GM19043 (cell line): ENCODE results near the gene MIEF1.
"Not testable (repeated sequence)": the region's sequence is repeated elsewhere in the genome, so short reads cannot be mapped to it uniquely, and the experiment has no call there.

Experiments
- ATAC-seq: cut with Tn5 transposase; IDR thresholded peaks from one replicate; pipeline ENCODE4 v1.9.1; 2021; ENCODE audit warnings: low read depth; ENCODE audit not compliant: unreplicated experiment

Gene MIEF1

DNA sequence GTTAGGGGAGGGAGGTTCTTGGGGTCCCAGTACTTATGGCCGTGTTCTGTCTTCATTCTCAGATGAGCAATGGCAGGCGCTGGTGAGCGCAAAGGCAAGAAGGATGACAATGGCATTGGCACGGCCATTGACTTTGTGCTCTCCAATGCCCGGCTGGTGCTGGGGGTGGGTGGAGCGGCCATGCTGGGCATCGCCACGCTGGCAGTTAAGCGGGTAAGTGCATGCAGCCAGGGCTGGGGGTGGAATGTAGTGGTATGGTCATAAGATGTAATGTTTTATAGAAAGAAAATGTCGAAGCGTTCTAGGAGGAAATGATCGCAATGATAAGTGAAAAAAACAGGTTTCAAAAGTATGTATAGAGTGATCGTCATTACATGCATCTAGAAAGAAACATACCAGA, 9.1 kb downstream of the MIEF1 start:
- ATAC-seq: no peak

DNA sequence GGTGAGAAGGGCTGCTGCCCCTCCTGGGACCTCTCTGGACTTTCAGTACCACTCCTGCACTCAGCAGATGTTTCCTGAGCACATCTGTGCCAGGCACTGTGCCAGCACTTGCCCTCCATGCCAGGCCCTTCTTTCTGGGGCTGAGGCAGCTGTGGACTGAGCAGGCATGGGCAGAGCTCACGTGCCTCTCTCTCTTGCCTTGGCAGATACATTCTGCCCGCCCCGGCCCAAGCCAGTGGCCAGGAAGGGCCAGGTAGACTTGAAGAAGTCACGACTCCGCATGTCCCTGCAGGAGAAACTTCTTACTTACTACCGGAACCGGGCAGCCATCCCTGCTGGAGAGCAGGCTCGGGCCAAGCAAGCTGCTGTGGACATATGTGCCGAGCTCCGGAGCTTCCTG, 9.9 kb downstream of the MIEF1 start:
- no peak for ATAC-seq

DNA sequence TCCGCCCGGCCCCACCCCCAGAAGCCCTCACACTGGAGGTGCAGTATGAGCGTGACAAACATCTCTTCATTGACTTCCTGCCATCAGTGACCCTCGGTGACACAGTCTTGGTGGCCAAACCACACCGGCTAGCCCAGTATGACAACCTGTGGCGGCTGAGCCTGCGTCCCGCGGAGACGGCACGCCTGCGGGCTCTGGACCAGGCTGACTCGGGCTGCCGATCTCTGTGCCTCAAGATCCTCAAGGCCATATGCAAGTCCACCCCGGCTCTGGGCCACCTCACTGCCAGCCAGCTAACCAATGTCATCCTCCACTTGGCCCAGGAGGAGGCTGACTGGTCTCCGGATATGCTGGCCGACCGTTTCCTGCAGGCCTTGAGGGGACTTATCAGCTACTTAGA, 11.7 kb downstream of the MIEF1 start:
- no peak for ATAC-seq

DNA sequence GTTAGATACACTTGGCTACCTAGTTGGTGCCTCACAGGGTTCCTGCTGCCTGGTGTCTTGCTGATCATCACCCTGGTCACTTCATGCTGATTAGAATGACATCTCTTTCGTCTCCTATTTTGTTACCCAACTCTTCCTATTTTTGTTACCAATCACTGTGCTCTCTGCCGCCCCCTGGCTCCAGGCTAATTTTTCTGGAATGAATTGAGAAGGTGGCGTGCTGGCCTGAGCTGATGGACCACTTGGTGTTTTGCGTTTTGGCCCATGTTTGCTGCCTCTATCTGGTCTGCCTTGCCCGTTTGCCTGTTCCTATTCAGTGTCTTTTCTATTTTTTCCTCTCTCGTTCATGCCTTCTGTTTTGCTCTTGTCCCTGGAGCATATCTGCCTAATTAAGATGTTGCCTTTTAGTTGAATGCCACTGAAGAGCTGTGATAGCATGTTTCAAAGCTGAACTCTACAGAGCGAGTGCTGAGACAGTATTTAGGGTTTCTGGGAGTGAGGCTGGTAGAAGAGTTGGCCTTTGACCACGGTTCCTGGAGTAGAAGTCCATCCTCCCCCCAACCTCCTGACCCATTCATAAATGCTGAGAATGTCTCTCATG, 12.4 kb downstream of the MIEF1 start:
- no peak for ATAC-seq

DNA sequence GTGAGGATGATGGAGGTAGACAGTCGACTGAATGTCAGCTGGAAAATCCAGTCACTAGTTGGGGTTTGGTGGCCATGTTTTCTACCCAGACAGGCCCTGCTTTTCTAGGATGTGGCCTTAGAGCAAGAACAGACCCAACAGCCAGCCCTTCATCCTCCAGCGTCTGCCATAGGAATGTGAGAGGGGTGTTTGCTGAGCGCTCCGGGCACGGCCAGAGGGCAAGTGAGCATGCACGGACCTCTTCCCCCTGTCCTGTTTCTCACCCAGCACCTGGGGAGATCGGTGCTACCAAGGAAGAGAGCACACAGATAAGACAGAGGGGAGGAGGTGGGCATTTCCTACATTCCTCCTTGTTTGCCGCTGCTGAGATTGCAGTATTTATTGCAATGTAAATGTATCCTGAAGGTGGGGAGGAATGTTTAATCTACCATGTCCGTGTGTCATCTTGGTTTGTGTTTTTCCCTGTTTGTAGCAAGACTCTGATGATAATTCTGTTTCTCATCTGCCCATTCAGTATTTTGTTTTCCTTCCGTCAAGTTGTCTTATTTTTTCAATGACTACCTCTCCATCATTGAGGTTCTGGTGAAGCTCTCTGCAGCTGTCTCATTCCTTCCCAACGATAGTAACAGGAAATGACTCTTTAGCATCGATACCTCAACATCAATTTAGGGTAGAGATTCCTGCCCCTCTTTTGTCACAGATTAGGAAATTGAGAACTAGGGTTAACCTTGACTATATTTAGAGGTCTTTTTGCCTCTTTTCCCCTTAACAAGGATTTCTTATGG, 13.4 kb downstream of the MIEF1 start:
- no peak for ATAC-seq

DNA sequence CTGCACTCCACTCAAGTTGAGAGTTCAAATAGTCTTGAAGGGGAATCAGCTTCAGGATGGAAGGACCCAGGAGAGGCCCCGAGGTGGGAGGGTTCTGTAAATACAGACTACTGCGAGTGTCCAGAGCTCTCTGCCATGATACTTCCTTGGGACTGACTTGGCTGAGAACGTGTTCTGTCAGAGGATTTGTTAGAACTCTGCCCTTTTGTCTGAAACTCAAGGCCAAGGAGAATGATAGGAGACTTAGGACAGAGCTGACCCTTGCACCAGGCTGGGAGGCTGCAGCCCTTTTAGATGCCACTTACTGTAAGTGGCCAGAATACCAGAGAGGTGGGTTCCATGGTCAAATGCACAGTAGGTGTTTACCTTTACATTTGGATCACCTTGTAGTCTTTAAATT, 15.4 kb downstream of the MIEF1 start:
- no peak for ATAC-seq

DNA sequence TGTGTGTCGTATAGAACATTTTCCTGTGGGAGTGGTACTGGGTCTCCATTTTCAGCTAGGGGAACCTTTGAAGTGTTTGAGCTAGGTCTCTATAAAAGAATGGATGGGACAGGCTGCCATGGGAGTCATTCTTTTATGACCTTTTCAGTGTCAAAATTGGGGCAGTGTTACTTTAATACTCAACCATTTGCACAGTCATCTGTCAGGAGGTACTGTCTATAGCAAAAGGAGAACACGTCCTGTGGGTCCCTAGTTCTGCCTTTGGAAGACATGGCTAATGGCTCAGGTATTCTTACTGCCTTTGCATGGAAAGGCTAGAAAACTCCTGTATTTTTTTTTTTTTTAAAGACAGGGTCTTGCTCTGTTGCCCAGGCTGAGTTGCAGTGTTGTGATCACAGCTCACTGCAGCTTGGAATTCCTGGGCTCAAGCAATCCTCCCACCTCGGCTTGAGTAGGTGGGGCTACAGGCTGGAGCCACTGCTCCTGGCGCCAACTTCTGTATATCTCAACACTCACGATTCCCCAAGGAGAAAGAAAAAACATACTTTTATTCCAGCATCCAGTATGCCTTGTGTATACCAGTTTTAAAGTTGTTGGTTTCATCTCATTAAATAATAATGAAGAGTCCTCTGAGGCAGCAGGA, 16.2 kb downstream of the MIEF1 start:
- no peak for ATAC-seq

DNA sequence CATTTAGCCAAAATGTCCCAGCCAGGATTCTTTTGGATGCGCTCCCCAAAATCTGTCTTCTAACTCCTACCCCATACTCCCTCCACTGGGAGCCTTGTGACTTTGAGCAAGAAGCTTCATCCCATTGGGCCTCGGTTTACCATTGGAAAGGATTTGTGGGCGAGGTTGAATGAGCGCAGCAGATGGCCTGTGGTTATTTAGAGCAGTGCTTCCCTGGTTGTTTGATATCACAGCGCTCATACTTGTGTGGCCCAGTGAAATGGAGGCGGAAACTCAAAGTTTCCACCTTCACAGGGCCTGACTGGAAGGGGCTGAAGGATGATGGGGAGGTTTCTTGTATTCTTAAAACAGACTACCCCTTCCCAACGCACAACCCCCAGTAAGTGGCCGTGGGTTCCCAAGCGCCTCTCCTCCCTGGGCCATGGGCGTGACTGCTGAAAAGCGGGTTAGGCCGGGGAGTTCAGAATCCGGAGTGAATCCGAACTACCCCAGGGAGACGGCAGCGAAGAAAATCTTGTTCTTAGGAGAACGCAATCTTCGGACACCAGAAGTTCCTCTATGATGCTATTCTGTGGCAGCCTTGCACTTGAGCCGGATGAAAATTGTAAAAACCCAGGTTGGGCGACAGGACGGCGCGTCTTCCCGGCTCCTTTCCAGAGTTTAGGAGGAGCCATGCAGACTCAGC, 17.0 kb downstream of the MIEF1 start:
- no peak for ATAC-seq

DNA sequence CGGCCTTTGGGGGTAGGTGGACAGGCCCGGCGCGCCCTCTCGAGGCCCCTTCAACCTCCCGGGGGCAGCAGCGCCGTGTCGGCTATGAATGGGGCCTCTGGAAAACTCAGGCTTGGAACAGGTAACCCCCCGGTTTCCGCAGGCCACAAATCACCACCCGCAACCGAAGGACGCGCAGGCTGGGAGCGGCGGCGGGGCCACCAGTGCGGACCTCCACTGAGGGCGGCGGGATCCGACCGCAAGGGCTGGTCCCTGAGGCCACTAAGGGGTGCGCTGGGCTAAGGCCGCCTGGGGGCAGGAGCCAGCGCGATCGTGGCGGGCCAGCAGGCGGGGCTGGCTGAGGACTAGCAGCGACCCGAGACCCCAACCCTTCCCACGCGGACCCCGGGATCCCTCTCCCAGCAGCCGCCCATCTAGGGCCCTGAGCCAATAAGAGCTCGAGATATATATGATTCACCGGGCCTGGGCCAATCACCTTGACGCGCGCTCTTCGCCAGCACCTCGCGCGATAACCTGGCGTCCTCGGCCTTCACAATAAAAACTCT, 17.7 kb downstream of the MIEF1 start:
- peak; percentile 85 for ATAC-seq

DNA sequence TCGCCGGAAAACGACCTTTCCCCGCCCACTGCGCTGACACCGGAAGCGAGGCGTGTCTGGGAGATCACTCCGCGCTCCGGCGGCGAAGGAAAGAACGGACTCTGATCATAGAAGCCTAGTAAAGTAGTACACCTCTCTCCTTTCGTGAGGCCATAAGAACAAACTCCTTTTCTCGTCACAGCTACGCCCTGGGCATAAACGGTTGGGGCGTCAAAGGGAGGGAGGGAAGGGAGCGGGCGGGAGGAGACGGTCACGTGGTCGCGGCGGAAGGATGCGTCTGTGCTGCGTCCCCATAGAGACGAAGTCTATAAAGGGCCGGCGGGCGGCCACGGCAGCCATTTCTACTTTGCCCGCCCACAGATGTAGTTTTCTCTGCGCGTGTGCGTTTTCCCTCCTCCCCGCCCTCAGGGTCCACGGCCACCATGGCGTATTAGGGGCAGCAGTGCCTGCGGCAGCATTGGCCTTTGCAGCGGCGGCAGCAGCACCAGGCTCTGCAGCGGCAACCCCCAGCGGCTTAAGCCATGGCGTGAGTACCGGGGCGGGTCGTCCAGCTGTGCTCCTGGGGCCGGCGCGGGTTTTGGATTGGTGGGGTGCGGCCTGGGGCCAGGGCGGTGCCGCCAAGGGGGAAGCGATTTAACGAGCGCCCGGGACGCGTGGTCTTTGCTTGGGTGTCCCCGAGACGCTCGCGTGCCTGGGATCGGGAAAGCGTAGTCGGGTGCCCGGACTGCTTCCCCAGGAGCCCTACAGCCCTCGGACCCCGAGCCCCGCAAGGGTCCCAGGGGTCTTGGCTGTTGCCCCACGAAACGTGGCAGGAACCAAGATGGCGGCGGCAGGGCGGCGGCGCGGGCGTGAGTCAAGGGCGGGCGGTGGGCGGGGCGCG, 18.4 kb downstream of the MIEF1 start, which contains the start of gene ATF4:
TSS of gene ATF4 (plus strand) at position 337 of the 880 bp plus-strand sequence. CDS start 884 bp downstream, outside the sequence.
- ATAC-seq: peak; percentile 29

DNA sequence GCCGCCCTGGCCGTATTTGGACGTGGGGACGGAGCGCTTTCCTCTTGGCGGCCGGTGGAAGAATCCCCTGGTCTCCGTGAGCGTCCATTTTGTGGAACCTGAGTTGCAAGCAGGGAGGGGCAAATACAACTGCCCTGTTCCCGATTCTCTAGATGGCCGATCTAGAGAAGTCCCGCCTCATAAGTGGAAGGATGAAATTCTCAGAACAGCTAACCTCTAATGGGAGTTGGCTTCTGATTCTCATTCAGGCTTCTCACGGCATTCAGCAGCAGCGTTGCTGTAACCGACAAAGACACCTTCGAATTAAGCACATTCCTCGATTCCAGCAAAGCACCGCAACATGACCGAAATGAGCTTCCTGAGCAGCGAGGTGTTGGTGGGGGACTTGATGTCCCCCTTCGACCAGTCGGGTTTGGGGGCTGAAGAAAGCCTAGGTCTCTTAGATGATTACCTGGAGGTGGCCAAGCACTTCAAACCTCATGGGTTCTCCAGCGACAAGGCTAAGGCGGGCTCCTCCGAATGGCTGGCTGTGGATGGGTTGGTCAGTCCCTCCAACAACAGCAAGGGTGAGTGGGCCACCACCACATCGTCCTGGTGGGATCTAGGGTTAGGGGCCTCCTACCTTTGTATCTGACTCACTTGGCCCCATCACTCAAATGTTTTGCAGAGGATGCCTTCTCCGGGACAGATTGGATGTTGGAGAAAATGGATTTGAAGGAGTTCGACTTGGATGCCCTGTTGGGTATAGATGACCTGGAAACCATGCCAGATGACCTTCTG, 19.2 kb downstream of the MIEF1 start:
- ATAC-seq: not testable (repeated sequence)

DNA sequence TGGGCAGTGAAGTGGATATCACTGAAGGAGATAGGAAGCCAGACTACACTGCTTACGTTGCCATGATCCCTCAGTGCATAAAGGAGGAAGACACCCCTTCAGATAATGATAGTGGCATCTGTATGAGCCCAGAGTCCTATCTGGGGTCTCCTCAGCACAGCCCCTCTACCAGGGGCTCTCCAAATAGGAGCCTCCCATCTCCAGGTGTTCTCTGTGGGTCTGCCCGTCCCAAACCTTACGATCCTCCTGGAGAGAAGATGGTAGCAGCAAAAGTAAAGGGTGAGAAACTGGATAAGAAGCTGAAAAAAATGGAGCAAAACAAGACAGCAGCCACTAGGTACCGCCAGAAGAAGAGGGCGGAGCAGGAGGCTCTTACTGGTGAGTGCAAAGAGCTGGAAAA, 20.0 kb downstream of the MIEF1 start:
- not testable (repeated sequence) for ATAC-seq

DNA sequence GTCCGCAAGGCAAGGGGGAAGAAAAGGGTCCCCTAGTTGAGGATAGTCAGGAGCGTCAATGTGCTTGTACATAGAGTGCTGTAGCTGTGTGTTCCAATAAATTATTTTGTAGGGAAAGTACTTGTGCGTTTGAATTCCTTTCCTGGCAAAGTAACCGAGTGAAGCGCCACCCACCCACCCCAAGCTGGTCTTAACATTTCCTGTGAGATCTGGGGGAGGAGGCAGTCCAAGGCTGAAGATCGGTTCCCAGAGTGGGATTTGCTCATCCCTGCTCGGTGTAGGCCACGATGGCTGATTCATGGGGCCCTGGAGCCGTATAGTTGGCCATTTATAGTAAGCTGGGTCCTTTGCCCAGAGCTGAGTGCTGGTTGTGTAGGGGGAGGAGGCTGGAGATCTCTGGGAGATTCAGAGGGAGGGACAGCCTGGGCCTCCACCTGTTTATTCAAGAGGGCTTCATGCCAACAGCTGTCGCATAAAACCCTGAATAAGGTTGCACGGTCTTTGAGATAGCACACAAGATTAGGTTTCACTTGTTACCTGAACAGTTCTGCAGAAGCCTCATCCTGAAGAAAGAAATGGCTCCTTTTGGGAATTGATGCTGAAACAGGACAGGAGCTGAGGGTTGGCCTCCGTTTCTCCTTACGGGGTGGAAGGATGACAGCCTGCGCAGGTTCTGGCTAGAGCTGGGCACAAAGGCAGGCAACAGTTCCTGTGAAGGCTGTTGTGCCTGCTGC, 20.6 kb downstream of the MIEF1 start:
- no peak for ATAC-seq

DNA sequence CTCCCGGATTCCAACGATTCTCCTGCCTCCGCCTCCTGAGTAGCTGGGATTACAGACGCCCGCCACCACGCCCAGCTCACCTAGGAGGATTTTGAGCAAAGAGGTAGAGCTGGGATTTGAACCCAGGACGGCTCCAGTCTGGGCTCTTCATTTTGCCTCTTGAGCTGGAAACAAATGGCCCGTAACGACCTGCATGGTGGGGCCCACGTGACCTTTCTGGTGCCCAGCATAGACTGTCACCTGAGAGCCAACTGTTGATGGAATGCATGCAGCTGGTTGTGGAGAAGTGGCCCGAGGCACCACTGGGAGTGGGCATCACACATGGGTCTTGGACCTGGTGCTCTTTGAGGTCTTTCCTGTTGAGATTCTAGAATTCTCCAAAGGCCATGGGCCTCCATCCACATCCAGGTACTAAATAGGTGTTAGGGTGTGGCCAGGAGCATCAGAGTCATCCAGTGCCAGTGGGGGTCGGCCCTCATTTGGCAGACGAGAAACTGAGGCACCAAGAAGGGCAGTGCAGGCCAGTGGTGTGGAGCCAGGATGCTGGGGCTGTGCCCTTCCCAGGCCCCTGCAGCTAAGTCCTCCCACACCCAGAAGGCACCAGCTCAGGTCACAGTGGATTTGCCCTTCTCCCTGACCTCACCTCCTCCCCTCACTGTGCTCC, 22.1 kb downstream of the MIEF1 start:
- ATAC-seq: no peak

DNA sequence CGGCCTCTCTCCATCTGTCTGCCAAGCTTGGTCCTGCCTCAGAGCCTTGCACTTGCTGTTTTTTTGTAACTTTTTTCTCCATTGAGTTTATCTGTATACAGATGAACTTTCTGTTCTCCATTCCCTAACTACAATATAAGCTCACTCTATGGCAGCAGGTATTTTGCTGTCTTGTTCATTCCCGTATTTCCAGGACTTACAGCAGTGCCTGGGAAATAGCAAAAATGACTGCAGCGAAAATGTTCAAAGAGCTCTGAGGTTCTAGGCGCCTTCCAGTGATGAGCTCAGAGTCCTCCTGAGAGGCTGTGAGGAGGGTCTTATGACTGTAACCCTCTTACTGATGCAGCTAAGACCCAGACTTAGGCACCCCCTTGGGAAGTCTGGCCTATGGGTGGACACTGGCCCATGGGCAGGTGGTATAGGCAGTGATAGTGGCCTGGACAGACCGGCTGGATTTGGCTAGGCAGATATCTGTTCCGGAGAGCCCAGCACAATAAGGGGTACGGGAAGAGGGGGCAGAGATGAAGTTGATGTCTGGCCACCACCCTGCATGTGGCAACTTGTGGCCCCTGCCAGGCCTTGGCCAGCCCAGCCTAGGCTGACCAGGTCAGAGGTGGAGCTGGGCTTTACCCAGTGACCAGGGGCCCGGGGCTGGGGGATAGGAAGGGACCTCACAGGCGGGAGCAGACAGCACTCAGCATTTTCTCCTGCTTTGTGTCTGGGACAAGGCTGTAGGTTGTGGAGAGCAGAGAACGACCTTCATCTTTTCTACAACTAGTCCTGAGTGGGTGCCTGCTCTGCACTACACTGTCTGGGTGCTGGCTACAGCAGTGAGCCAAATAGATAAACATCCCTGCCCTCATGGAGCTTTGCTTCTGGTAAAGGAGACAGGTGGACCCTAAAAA, 22.9 kb downstream of the MIEF1 start:
- ATAC-seq: no peak

DNA sequence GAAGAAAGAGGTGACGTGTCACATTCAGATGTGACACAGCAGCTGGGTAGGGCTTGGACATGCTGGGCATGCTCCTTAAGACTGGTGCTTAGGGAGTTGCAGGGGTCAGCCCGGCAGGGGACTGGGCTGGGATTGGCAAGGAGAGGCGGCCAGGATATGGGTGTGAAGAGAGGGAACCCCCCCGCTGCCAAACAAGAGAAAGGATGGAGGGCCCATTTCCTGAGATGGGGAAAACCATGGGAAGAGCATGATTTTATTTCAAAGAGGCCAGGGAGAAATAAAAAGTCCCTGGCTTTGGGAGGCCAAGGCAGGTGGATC, 23.5 kb downstream of the MIEF1 start:
- ATAC-seq: no peak

DNA sequence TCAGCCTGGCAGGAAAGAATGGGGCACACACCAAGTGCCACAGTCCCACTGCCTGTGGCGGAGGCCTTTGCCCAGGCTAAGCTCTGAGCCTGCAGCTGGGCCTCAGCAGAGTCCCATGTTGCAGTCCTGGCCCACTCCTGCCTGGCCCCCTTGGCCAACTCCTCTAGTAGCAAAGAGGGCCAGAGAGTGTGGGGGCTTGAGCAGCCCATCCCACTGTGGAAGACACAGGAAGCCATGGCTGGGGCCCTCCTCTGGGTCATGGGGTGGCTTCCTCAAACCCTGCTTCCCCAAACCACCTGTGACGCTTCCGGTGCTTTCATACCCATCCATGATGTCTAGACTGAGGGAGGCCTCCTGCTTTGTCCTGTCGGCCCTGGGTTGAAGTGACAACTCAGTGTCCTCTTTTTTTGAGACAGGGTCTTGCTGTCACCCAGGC, 24.7 kb downstream of the MIEF1 start:
- ATAC-seq: no peak
